Endothelial cell of umbilical vein (primary cell): ENCODE results near the gene CLCN6. TPM values are rescaled to one million over a fixed set of nuclear protein-coding genes. Genes with fewer than 3 reads are reported as not detected.

ENCODE experiments used
- BruUV-seq: library from RNA; stranded (reverse); fragments of 400-500 nt; replicated peaks from 2 replicates; lab custom pipeline; 2021; lab: Mats Ljungman, UMichigan
- CTCF ChIA-PET: fragments of 300-600, 350-600 bp; sonication (Branson Sonifier 250); formaldehyde crosslinking; loops from one replicate; lab custom pipeline; 2021; ENCODE audit warnings: antibody characterized with exemption, inconsistent platforms; lab: Charles Lee
- POLR2A ChIA-PET: fragments of 300-600, 350-600 bp; sonication (Branson Sonifier 250); formaldehyde crosslinking; loops from one replicate; lab custom pipeline; 2021; ENCODE audit warnings: antibody characterized with exemption, inconsistent platforms; lab: Charles Lee
- DNase-seq: peaks from one replicate; pipeline ENCODE4 v3.0.0-alpha.2; 2011; ENCODE audit warnings: low read depth, low spot score
- FAIRE-seq: peaks from 2 replicates; lab custom pipeline; 2011; peaks lifted over from hg19 to GRCh38; lab: Jason Lieb, UNC
- H2AFZ ChIP-seq: 2 replicates; pipeline ENCODE4 v1.6.0; 2012; ENCODE audit warnings: low read depth, low read length, control low read depth, inconsistent platforms
- H3K27ac ChIP-seq: 2 replicates; pipeline ENCODE4 v1.5.1; 2011; ENCODE audit warnings: low read depth, mild to moderate bottlenecking, control low read depth, low read length, moderate library complexity; ENCODE audit not compliant: insufficient read depth
- H3K27me3 ChIP-seq, 2 experiments: 2 replicates each; pipeline versions ENCODE4 v1.6.0 to v1.6.1; 2011; ENCODE audit warnings: low read length in 2 of 2, mixed read lengths in 1 of 2; ENCODE audit not compliant: control insufficient read depth in 2 of 2, insufficient read depth in 2 of 2
- H3K36me3 ChIP-seq, 2 experiments: 2 replicates in 1 of 2; 3 replicates in 1 of 2; pipeline ENCODE4 v1.5.1; 2011; ENCODE audit warnings: low read length in 2 of 2, mild to moderate bottlenecking in 1 of 2, moderate library complexity in 1 of 2; ENCODE audit not compliant: control insufficient read depth in 2 of 2, insufficient read depth in 2 of 2; ENCODE audit errors: extremely low read depth in 1 of 2
- H3K4me1 ChIP-seq: 3 replicates; pipeline ENCODE4 v1.5.1; 2011; ENCODE audit warnings: mild to moderate bottlenecking, low read length; ENCODE audit not compliant: control insufficient read depth, insufficient read depth; ENCODE audit errors: extremely low read depth
- H3K4me2 ChIP-seq: 2 replicates; pipeline ENCODE4 v1.6.1; 2011; ENCODE audit warnings: low read length, control low read depth, mixed read lengths; ENCODE audit not compliant: insufficient read depth
- H3K4me3 ChIP-seq, 3 experiments: fragments of 200-600 bp in 1 of 3; sonication (generic), shearing (Covaris generic) in 1 of 3; replicated peaks in 1 of 3; 2 replicates each; pipeline ENCODE4 v1.5.1; 2011 to 2016; ENCODE audit warnings: control low read depth in 3 of 3, low read length in 3 of 3, mild to moderate bottlenecking in 2 of 3, inconsistent platforms in 1 of 3, low read depth in 1 of 3, moderate library complexity in 1 of 3; ENCODE audit not compliant: insufficient read depth in 1 of 3
- H3K79me2 ChIP-seq: 2 replicates; pipeline ENCODE4 v1.6.0; 2012; ENCODE audit warnings: low read length, inconsistent platforms; ENCODE audit not compliant: control insufficient read depth, insufficient read depth
- H3K9ac ChIP-seq: replicated peaks from 2 replicates; pipeline ENCODE3; 2011; ENCODE audit warnings: low read length, control low read depth; ENCODE audit not compliant: insufficient read depth; ENCODE audit errors: extremely low read depth
- H3K9me1 ChIP-seq: replicated peaks from 3 replicates; pipeline ENCODE4 v1.6.0; 2011; ENCODE audit warnings: mild to moderate bottlenecking, low read length; ENCODE audit not compliant: control insufficient read depth, insufficient read depth; ENCODE audit errors: extremely low read depth
- H3K9me3 ChIP-seq: replicated peaks from 2 replicates; pipeline ENCODE4 v1.5.1; 2012; ENCODE audit warnings: low read length, inconsistent platforms; ENCODE audit not compliant: control insufficient read depth, insufficient read depth
- H4K20me1 ChIP-seq: replicated peaks from 2 replicates; pipeline ENCODE3; 2011; ENCODE audit warnings: mild to moderate bottlenecking, low read length; ENCODE audit not compliant: control insufficient read depth, insufficient read depth; ENCODE audit errors: extremely low read depth
- FOS ChIP-seq: IDR thresholded peaks from 2 replicates; pipeline ENCODE4 v1.6.1; 2011; ENCODE audit warnings: mild to moderate bottlenecking, low read length, moderate library complexity, borderline replicate concordance; ENCODE audit not compliant: insufficient read depth
- JUN ChIP-seq: IDR thresholded peaks from 2 replicates; pipeline ENCODE4 v1.6.1; 2011; ENCODE audit warnings: borderline replicate concordance, low read depth; ENCODE audit not compliant: insufficient read length, insufficient read depth
- MYC ChIP-seq: IDR thresholded peaks from one replicate; pipeline ENCODE4 v1.6.1; 2011; ENCODE audit warnings: mild to moderate bottlenecking, low read depth, low read length
- POLR2A ChIP-seq: IDR thresholded peaks from 2 replicates; pipeline ENCODE4 v1.6.1; 2012; ENCODE audit warnings: low read depth, mild to moderate bottlenecking, control low read depth, low read length
- POLR2AphosphoS5 ChIP-seq: IDR thresholded peaks from 2 replicates; pipeline ENCODE4 v1.6.1; 2012; ENCODE audit warnings: low read depth, mild to moderate bottlenecking, control low read depth, low read length, moderate library complexity; ENCODE audit not compliant: insufficient read depth
- dilution Hi-C: fragments of 300-500 bp; cut with MboI; formaldehyde crosslinking; loops from one replicate; pipeline ENCODE4 v1.15.0; 2019; ENCODE audit warnings: low sequenced_read_pairs; ENCODE audit not compliant: extremely low pct_ligation_motif_present
- intact Hi-C: fragments of 100-400 bp; cut with micrococcal nuclease; formaldehyde crosslinking; loops from one replicate; pipeline ENCODE4 v1.10.0; 2022
- polyA plus RNA-seq, 4 experiments: library from polyadenylated mRNA; depleted of rRNA in 3 of 4; stranded (reverse) in 3 of 4; unstranded in 1 of 4; fragments of >200 nt; gene quantifications; 2 replicates each; pipeline versions ENCODE4 v1.2.1 to v1.2.3, GENCODE V29; 2011 to 2012; ENCODE audit warnings: missing spikeins in 1 of 4
- total RNA-seq: library from RNA; stranded (reverse); gene quantifications from 2 replicates; pipeline ENCODE4 v1.2.3, GENCODE V29; 2021
- TF ChIP-seq, protein P1 (sequence below), 2 donors: IDR thresholded peaks; 1 replicate in 1 of 2; 2 replicates in 1 of 2; pipeline ENCODE4 v1.5.1; 2011; ENCODE audit warnings: low read length in 2 of 2, mild to moderate bottlenecking in 2 of 2, moderate library complexity in 2 of 2, control low read depth in 1 of 2, inconsistent platforms in 1 of 2, low read depth in 1 of 2; ENCODE audit not compliant: insufficient read depth in 1 of 2; ENCODE audit errors: extremely low read depth in 1 of 2

Gene CLCN6
- total and polyA plus RNA-seq, 2 donors (not counting 3 experiments of a cell fraction or from before 2014, with no cell fraction given): 20.4 to 41.2 TPM

DNA sequence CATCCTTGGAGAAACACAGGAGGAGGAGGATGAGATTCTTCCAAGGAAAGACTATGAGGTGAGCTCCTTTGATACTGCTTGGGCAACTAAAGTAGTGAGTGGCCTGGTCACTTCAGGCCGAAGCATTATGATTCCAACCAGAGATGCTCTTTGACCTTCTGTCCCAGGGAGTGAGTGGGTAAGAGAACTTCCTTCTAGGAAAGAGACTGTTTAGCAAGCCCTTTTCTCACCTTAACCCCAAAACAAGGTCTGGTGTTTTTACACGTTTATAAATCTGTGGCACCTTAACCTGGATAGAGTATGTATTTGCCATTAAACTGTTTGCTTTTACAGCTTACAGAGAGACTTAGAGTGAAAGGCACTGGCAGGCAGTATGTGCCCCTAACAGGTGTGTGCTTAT lies 1.1 kb downstream of the CLCN6 start:
- peaks cover 49% of the 10 kb centered on the region for H3K79me2 ChIP-seq
- no peaks in the 10 kb centered on the region for H3K27me3 ChIP-seq
- BruUV-seq: no TSS peak
- peak overlapping the region; percentile 8 to 97 (median 93) for H3K4me3 ChIP-seq
- no peaks in the 10 kb centered on the region for H3K9me1 ChIP-seq
- no peaks in the 10 kb centered on the region for H3K9me3 ChIP-seq
- H3K4me2 ChIP-seq: peak overlapping the region; percentile 100
- ChIA-PET POLR2A (interaction anchor here (1.6 to 2.0 kb wide), 2 partner anchors 9 to 101 kb away, joined by 11 to 12 read pairs; no protein-coding TSS in a partner anchor), CTCF (interaction anchor here (1.1 to 1.9 kb wide), 9 partner anchors 10 to 157 kb away, joined by 3 to 13 read pairs (median 5); partner anchors contain the start of gene FBXO6)
- dilution Hi-C loops (no loop called here), intact Hi-C loops (loop anchor here (10.0 kb wide), 1 partner anchor 532 kb away; the partner anchor contains the start of gene UBIAD1)
- no peak overlapping the region for H2AFZ ChIP-seq
- FAIRE-seq (no peak), DNase-seq (no peak)
- H3K36me3 ChIP-seq: peaks cover 5 to 14% of the 10 kb centered on the region in 2 experiments
- peaks cover under 1% of the 10 kb centered on the region for H4K20me1 ChIP-seq
- peak overlapping the region; percentile 75 for H3K27ac ChIP-seq
- H3K9ac ChIP-seq: peak overlapping the region; percentile 90
- TF ChIP-seq POLR2AphosphoS5: no peak
- no peak for TF ChIP-seq FOS
- TF ChIP-seq, protein P1, sequence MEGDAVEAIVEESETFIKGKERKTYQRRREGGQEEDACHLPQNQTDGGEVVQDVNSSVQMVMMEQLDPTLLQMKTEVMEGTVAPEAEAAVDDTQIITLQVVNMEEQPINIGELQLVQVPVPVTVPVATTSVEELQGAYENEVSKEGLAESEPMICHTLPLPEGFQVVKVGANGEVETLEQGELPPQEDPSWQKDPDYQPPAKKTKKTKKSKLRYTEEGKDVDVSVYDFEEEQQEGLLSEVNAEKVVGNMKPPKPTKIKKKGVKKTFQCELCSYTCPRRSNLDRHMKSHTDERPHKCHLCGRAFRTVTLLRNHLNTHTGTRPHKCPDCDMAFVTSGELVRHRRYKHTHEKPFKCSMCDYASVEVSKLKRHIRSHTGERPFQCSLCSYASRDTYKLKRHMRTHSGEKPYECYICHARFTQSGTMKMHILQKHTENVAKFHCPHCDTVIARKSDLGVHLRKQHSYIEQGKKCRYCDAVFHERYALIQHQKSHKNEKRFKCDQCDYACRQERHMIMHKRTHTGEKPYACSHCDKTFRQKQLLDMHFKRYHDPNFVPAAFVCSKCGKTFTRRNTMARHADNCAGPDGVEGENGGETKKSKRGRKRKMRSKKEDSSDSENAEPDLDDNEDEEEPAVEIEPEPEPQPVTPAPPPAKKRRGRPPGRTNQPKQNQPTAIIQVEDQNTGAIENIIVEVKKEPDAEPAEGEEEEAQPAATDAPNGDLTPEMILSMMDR (IDR thresholded peaks at IDR 0.05; ENCODE audit: extremely low read depth in 1 of 2, insufficient read depth in 1 of 2, low read depth in 1 of 2, low read length in 2 of 2): no peak
- peaks cover 47% of the 10 kb centered on the region for H3K4me1 ChIP-seq

DNA sequence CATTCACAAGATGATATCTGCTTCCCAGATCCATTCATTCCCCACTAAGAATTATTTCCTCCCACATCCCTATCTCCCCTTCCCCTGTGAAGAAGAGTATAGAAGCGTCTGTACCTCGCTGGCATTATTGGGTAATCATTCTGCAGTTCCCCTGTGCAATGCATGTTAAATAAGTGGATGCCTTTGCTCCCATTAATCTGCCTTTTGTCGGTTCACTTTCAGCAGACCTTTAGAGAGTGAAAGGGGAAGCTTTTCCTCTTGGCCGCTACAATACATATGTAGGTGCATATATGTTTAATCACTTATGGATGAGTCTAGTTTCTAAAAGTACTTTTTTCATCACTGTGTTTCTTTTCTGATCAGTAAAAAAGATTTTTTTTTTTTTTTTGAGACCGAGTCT lies 7.0 kb downstream of the CLCN6 start:
- Histone ChIP-seq H3K9me1 (no peaks in the 10 kb centered on the region), H3K4me2 (no peak overlapping the region), H3K79me2 (peaks cover 43% of the 10 kb centered on the region), H3K9me3 (no peaks in the 10 kb centered on the region), H3K9ac (no peak overlapping the region), H3K27me3 (no peaks in the 10 kb centered on the region), H3K4me1 (peaks cover 3% of the 10 kb centered on the region), H3K27ac (no peak overlapping the region), H4K20me1 (peaks cover 7% of the 10 kb centered on the region), H3K4me3 (no peak overlapping the region), H3K36me3 (peaks cover 25 to 29% of the 10 kb centered on the region in 2 experiments), H2AFZ (no peak overlapping the region)
- ChIA-PET CTCF (no interaction called here), POLR2A (no interaction called here)
- dilution Hi-C loops (no loop called here), intact Hi-C loops (no loop called here)
- DNase-seq (no peak), FAIRE-seq (no peak)
- TF ChIP-seq JUN (no peak), MYC (no peak), POLR2A (no peak), POLR2AphosphoS5 (no peak)
- TF ChIP-seq, protein P1 (IDR thresholded peaks at IDR 0.05; ENCODE audit: extremely low read depth in 1 of 2, insufficient read depth in 1 of 2, low read depth in 1 of 2, low read length in 2 of 2): no peak
- no TSS peak for BruUV-seq
